PC-3 (cell line): ENCODE results near the gene TAF11L7. TPM values are rescaled to one million over a fixed set of nuclear protein-coding genes. Genes with fewer than 3 reads are reported as not detected.

Experiments
- total RNA-seq: library from RNA; depleted of rRNA; stranded (reverse); fragments of >200 nt; gene quantifications from 2 replicates; pipeline ENCODE4 v1.2.3, GENCODE V29; 2014; rRNA removed

TAF11L7 gene
- total RNA-seq, 1 experiment from 2014 or later = not detected

Other genes starting within 250 kb of the TAF11L7 start
- not detected in 2 replicates for gene TAF11L2, start 87.5 kb downstream of the TAF11L7 start, total RNA-seq
- gene TAF11L3, start 67.4 kb downstream of the TAF11L7 start, total RNA-seq = not detected in 2 replicates
- not detected in 2 replicates for gene TAF11L4, start 64.0 kb downstream of the TAF11L7 start, total RNA-seq
- gene TAF11L5, start 60.5 kb downstream of the TAF11L7 start, total RNA-seq = not detected in 2 replicates
- not detected in 2 replicates for gene TAF11L6, start 57.1 kb downstream of the TAF11L7 start, total RNA-seq
- not detected in 2 replicates for gene TAF11L8, start 5.2 kb upstream of the TAF11L7 start, total RNA-seq
- not detected in 2 replicates for gene TAF11L9, start 8.6 kb upstream of the TAF11L7 start, total RNA-seq
- gene TAF11L10, start 12.1 kb upstream of the TAF11L7 start, total RNA-seq = not detected in 2 replicates
- not detected in 2 replicates for gene TAF11L11, start 18.4 kb upstream of the TAF11L7 start, total RNA-seq
- gene TAF11L12, start 24.6 kb upstream of the TAF11L7 start, total RNA-seq = not detected in 2 replicates
- gene TAF11L13, start 46.3 kb upstream of the TAF11L7 start, total RNA-seq = not detected in 2 replicates
- not detected in 2 replicates for gene TAF11L14, start 48.7 kb upstream of the TAF11L7 start, total RNA-seq